Measurements from ENCODE around the gene ZNF45.

DNA sequence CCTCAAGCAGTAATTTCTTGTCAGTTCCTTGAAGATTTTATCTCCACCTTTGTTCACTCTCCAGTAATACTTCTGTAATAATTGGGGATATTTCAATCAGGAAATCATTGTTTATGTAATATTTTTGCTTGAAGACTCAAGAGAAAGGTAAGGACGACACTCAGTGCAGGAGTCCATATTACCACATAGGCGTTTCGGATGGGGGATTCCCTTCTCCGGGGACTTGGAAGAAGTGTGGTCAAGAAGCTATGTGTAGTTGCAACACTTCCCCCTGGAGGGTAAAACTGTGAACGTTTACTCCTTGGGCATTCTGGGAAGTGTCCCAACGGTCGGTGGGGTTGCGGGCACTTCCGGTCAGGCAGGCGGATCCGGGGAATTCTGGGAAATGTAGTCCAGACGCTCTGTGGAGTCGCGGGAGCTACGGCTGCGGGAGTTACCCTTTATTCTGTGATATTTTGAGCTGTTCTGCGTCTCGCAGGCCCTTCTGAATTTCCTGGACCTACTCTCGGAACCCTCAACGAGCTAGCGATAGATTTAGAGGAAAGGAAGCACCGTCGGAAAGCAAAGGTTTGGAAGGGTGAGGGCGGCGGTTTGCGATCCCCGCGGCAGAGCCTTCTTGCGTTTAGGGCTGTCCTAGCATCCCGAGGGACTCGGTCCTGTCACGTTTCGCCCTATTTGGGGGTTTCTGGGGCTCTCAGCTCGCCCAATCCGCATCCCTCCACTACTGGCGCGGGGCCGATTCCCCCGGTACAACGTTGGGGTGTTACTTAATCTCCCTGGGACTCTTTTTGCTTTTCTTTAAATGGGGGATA lies 16.0 kb upstream of the ZNF45 start, which contains the start of gene ZNF221:
- TF ChIP-seq RAD21 (IDR thresholded peaks at IDR 0.05; ENCODE audit: low read length) (peak; percentile 35; the same call in 1 of the 2 replicates), RFX5 (IDR thresholded peaks at IDR 0.05; ENCODE audit: low read length) (no peak), JUND (IDR thresholded peaks at IDR 0.05) (no peak), NRF1 (IDR thresholded peaks at IDR 0.05; ENCODE audit: low read depth, low read length) (no peak), YY1 (IDR thresholded peaks at IDR 0.05; ENCODE audit: low read depth) (no peak; the same call in 1 of the 2 replicates), GATA2 (CRISPR knock-in tag; IDR thresholded peaks at IDR 0.05) (no peak), GABPA (IDR thresholded peaks at IDR 0.05; ENCODE audit: low read depth) (peak; percentile 92), TAF1 (IDR thresholded peaks at IDR 0.05; ENCODE audit: borderline replicate concordance, low read depth, low read length) (no peak; the same call in 1 of the 2 replicates)
- TF ChIP-seq, protein P1, sequence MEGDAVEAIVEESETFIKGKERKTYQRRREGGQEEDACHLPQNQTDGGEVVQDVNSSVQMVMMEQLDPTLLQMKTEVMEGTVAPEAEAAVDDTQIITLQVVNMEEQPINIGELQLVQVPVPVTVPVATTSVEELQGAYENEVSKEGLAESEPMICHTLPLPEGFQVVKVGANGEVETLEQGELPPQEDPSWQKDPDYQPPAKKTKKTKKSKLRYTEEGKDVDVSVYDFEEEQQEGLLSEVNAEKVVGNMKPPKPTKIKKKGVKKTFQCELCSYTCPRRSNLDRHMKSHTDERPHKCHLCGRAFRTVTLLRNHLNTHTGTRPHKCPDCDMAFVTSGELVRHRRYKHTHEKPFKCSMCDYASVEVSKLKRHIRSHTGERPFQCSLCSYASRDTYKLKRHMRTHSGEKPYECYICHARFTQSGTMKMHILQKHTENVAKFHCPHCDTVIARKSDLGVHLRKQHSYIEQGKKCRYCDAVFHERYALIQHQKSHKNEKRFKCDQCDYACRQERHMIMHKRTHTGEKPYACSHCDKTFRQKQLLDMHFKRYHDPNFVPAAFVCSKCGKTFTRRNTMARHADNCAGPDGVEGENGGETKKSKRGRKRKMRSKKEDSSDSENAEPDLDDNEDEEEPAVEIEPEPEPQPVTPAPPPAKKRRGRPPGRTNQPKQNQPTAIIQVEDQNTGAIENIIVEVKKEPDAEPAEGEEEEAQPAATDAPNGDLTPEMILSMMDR (IDR thresholded peaks at IDR 0.05): peak; percentile 43
- TF ChIP-seq, protein P2, sequence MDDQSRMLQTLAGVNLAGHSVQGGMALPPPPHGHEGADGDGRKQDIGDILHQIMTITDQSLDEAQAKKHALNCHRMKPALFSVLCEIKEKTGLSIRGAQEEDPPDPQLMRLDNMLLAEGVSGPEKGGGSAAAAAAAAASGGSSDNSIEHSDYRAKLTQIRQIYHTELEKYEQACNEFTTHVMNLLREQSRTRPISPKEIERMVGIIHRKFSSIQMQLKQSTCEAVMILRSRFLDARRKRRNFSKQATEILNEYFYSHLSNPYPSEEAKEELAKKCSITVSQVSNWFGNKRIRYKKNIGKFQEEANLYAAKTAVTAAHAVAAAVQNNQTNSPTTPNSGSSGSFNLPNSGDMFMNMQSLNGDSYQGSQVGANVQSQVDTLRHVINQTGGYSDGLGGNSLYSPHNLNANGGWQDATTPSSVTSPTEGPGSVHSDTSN (IDR thresholded peaks at IDR 0.05): no peak
- TF ChIP-seq, protein P3, sequence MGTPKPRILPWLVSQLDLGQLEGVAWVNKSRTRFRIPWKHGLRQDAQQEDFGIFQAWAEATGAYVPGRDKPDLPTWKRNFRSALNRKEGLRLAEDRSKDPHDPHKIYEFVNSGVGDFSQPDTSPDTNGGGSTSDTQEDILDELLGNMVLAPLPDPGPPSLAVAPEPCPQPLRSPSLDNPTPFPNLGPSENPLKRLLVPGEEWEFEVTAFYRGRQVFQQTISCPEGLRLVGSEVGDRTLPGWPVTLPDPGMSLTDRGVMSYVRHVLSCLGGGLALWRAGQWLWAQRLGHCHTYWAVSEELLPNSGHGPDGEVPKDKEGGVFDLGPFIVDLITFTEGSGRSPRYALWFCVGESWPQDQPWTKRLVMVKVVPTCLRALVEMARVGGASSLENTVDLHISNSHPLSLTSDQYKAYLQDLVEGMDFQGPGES (IDR thresholded peaks at IDR 0.05; ENCODE audit: low read depth, low read length): no peak
- TF ChIP-seq, protein P4, sequence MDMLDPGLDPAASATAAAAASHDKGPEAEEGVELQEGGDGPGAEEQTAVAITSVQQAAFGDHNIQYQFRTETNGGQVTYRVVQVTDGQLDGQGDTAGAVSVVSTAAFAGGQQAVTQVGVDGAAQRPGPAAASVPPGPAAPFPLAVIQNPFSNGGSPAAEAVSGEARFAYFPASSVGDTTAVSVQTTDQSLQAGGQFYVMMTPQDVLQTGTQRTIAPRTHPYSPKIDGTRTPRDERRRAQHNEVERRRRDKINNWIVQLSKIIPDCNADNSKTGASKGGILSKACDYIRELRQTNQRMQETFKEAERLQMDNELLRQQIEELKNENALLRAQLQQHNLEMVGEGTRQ (IDR thresholded peaks at IDR 0.05; ENCODE audit: borderline replicate concordance, low read depth, low read length): no peak
- TF ChIP-seq, protein P5, sequence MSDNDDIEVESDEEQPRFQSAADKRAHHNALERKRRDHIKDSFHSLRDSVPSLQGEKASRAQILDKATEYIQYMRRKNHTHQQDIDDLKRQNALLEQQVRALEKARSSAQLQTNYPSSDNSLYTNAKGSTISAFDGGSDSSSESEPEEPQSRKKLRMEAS (IDR thresholded peaks at IDR 0.05; ENCODE audit: low read depth): peak; percentile 87
- TF ChIP-seq, protein P6, sequence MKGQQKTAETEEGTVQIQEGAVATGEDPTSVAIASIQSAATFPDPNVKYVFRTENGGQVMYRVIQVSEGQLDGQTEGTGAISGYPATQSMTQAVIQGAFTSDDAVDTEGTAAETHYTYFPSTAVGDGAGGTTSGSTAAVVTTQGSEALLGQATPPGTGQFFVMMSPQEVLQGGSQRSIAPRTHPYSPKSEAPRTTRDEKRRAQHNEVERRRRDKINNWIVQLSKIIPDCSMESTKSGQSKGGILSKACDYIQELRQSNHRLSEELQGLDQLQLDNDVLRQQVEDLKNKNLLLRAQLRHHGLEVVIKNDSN (IDR thresholded peaks at IDR 0.05; ENCODE audit: borderline replicate concordance, low read depth): peak; percentile 77

Data from SK-N-SH (cell line).